ENCODE results near the gene VIT. TPM values are rescaled to one million over a fixed set of nuclear protein-coding genes. Genes with fewer than 3 reads are reported as not detected.

Gene VIT
- total and polyA plus RNA-seq, 2 donors (not counting 1 experiment from before 2014, with no cell fraction given), result 0.17 to 0.62 TPM

DNA sequence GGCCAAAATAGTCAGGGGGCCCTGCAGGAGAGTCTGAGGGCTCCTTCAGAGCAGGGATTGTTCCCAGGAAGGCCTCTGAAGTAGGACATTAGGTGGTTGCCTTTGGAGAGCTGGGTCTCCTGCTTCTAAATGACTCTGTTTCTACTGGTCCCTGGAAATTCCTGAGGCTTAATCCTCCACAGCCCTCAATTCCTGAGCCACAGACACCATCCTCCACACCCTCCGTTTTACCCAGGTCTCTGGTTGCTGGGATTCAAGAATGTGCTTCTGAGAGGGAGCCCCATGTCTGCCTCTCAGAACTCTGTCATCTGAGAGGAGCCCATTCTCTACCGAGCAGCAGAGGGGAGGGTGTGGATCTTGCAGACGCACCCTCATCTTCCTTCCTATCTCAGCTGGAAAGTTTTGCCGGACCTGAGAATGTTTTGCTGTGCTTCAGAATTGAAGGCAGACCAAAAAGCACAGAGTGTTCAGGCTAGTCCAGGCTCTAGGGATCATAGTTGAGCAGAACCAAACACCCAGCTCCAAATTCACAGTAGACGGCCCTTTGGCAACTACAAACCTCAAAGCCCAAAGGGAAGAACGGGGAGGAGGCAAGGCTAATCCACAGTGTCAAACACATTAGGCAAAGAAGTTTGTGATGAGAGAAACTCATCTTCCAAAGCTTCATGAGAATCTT lies 8.1 kb downstream of the VIT start:
- Histone ChIP-seq H4K20me1 (ENCODE audit: control insufficient read depth, extremely low read depth, insufficient read depth, low read length) (no peaks in the 10 kb centered on the region), H3K79me2 (ENCODE audit: control insufficient read depth, insufficient read depth, low read length) (no peaks in the 10 kb centered on the region), H3K4me3 (replicated peaks in 1 of 4; ENCODE audit: control extremely low read depth in 1 of 4, insufficient read depth in 1 of 4, low read depth in 3 of 4, low read length in 4 of 4) (no peak overlapping the region), H3K9me3 (ENCODE audit: control insufficient read depth, insufficient read depth, low read depth, low read length) (no peaks in the 10 kb centered on the region), H3K4me1 (ENCODE audit: control insufficient read depth, extremely low read depth, insufficient read depth, low read length) (peaks cover 5% of the 10 kb centered on the region), H3K4me2 (ENCODE audit: extremely low read depth, insufficient read depth, low read length) (no peak overlapping the region), H3K27ac (ENCODE audit: insufficient read depth, low read length) (no peak overlapping the region), H2AFZ (ENCODE audit: low read length) (no peak overlapping the region), H3K36me3 (ENCODE audit: control insufficient read depth, insufficient read depth, low read length) (no peaks in the 10 kb centered on the region), H3K9ac (ENCODE audit: insufficient read depth, low read length) (no peak overlapping the region), H3K27me3 (ENCODE audit: control insufficient read depth, insufficient read depth, low read length) (no peaks in the 10 kb centered on the region)
- TF ChIP-seq, protein P1, sequence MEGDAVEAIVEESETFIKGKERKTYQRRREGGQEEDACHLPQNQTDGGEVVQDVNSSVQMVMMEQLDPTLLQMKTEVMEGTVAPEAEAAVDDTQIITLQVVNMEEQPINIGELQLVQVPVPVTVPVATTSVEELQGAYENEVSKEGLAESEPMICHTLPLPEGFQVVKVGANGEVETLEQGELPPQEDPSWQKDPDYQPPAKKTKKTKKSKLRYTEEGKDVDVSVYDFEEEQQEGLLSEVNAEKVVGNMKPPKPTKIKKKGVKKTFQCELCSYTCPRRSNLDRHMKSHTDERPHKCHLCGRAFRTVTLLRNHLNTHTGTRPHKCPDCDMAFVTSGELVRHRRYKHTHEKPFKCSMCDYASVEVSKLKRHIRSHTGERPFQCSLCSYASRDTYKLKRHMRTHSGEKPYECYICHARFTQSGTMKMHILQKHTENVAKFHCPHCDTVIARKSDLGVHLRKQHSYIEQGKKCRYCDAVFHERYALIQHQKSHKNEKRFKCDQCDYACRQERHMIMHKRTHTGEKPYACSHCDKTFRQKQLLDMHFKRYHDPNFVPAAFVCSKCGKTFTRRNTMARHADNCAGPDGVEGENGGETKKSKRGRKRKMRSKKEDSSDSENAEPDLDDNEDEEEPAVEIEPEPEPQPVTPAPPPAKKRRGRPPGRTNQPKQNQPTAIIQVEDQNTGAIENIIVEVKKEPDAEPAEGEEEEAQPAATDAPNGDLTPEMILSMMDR (conservative IDR thresholded peaks at IDR 0.05 in 1 of 2, IDR thresholded peaks at IDR 0.05 in 1 of 2; ENCODE audit: low read depth in 1 of 2, low read length in 2 of 2), result no peak
- no peak for TF ChIP-seq EZH2 (IDR thresholded peaks at IDR 0.05; ENCODE audit: low read length, missing control alignments)
- no peak for DNase-seq (ENCODE audit: low read depth in 2 of 2)

DNA sequence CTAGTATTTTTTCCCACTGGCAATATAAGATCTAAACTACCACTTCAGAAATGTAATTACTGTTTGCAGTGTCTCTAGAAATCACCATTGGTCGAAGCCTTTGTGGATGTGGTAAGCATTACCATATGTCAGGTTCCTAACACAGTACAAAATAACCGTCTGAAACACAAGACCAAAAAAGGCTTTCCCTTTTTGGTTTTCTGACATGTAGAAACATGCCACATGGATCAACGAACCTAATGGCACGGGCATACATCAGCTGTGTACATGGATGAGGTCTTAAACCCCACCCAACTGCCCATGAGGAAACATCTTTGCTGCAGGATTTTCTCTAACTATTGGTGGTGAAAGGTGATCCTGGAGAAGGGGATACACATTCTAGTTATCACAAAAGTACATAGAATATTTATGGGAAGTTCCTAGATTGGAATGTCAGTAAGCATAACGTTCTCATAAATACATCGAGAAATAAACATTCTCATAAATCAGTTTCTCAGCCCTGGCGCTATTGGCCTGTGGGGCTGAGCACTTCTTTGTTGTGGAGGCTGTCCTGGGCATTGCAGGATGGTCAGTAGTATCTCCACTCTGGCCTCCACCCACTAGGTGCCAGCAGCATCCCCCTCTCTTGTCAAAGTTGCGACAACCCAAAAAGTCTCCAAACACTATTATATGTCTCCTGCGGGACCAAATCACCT lies 9.0 kb downstream of the VIT start:
- Histone ChIP-seq H3K4me2 (ENCODE audit: extremely low read depth, insufficient read depth, low read length) (no peak overlapping the region), H3K9me3 (ENCODE audit: control insufficient read depth, insufficient read depth, low read depth, low read length) (no peaks in the 10 kb centered on the region), H3K4me3 (replicated peaks in 1 of 4; ENCODE audit: control extremely low read depth in 1 of 4, insufficient read depth in 1 of 4, low read depth in 3 of 4, low read length in 4 of 4) (no peak overlapping the region), H3K27me3 (ENCODE audit: control insufficient read depth, insufficient read depth, low read length) (no peaks in the 10 kb centered on the region), H3K9ac (ENCODE audit: insufficient read depth, low read length) (no peak overlapping the region), H3K79me2 (ENCODE audit: control insufficient read depth, insufficient read depth, low read length) (no peaks in the 10 kb centered on the region), H3K27ac (ENCODE audit: insufficient read depth, low read length) (no peak overlapping the region), H4K20me1 (ENCODE audit: control insufficient read depth, extremely low read depth, insufficient read depth, low read length) (no peaks in the 10 kb centered on the region), H3K4me1 (ENCODE audit: control insufficient read depth, extremely low read depth, insufficient read depth, low read length) (peaks cover 5% of the 10 kb centered on the region), H3K36me3 (ENCODE audit: control insufficient read depth, insufficient read depth, low read length) (no peaks in the 10 kb centered on the region), H2AFZ (ENCODE audit: low read length) (no peak overlapping the region)
- no peak for DNase-seq (ENCODE audit: low read depth in 2 of 2)
- TF ChIP-seq, protein P1 (conservative IDR thresholded peaks at IDR 0.05 in 1 of 2, IDR thresholded peaks at IDR 0.05 in 1 of 2; ENCODE audit: low read depth in 1 of 2, low read length in 2 of 2), result no peak
- no peak for TF ChIP-seq EZH2 (IDR thresholded peaks at IDR 0.05; ENCODE audit: low read length, missing control alignments)

DNA sequence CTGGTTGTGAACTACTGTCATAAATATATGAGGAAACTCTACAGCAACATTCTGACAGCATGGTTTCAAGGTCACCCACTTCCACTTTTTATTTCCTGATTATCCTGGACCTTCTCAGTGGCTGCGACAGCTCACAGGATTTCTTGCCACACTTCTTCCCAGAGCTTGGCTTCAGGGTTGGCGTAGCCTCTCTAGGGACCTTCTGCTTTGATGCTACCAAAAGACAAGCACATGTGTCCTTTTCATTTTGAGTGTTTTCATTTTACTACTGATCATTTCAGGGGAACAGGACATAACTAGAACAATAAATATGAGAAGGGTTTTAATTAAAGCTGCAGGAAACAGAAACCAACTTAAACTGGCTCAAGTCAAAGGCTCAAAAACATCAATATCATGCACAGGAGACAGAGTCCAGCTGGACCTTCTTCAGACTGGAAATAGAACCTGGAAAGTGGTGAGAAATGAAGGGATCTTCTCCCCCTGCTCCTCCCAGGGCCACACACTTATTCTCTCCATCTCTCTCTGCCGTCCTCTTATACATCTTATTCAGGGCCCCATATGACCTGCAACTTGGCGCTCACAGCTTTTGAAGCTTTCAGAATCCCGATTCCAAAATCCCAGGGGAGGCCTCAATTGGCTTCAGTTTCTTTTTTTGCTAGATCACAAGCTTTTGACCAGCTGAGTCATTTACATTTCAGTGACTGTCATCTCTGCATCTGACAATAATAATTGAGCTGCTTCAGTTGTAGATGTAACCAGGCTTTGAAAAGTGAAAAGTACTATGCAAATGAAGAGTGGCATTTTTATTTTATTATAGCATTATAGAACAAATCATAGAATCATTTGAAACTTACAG lies 9.7 kb downstream of the VIT start:
- Histone ChIP-seq H3K79me2 (ENCODE audit: control insufficient read depth, insufficient read depth, low read length) (no peaks in the 10 kb centered on the region), H2AFZ (ENCODE audit: low read length) (no peak overlapping the region), H3K4me2 (ENCODE audit: extremely low read depth, insufficient read depth, low read length) (no peak overlapping the region), H4K20me1 (ENCODE audit: control insufficient read depth, extremely low read depth, insufficient read depth, low read length) (no peaks in the 10 kb centered on the region), H3K9ac (ENCODE audit: insufficient read depth, low read length) (no peak overlapping the region), H3K27me3 (ENCODE audit: control insufficient read depth, insufficient read depth, low read length) (no peaks in the 10 kb centered on the region), H3K4me1 (ENCODE audit: control insufficient read depth, extremely low read depth, insufficient read depth, low read length) (peaks cover 5% of the 10 kb centered on the region), H3K36me3 (ENCODE audit: control insufficient read depth, insufficient read depth, low read length) (no peaks in the 10 kb centered on the region), H3K4me3 (replicated peaks in 1 of 4; ENCODE audit: control extremely low read depth in 1 of 4, insufficient read depth in 1 of 4, low read depth in 3 of 4, low read length in 4 of 4) (no peak overlapping the region), H3K9me3 (ENCODE audit: control insufficient read depth, insufficient read depth, low read depth, low read length) (no peaks in the 10 kb centered on the region), H3K27ac (ENCODE audit: insufficient read depth, low read length) (no peak overlapping the region)
- TF ChIP-seq, protein P1 (conservative IDR thresholded peaks at IDR 0.05 in 1 of 2, IDR thresholded peaks at IDR 0.05 in 1 of 2; ENCODE audit: low read depth in 1 of 2, low read length in 2 of 2), result no peak
- TF ChIP-seq EZH2 (IDR thresholded peaks at IDR 0.05; ENCODE audit: low read length, missing control alignments), result no peak
- DNase-seq (ENCODE audit: low read depth in 2 of 2), result peak in 1 of 2 donors; percentile 8
